ENCODE results near the gene TRAPPC10. TPM values are rescaled to one million over a fixed set of nuclear protein-coding genes. Genes with fewer than 3 reads are reported as not detected.

Gene TRAPPC10
- total RNA-seq, 3 donors from 2014 or later (not counting 1 experiment from before 2014, with no cell fraction given), result 187 to 232 (median 213) TPM

DNA sequence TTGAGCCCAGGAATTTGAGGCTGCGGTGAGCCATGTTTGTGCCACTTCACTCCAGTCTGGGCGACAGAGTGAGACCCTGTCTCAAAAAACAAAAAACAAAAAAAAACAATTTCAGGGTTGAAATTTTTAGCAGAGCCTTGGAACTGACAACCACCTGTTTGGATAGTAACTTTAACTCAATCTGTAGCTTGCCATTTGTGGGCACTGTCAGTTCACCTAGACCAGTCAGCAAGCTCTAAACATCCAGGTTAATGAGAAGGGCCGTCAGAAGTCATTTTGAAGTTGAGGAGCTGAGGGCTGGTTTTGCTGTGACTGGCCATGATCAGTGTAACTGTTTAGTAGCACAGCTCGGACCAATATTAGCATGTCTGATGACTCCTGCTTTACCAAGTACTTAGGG lies 8.4 kb downstream of the TRAPPC10 start:
- Histone ChIP-seq H3K4me1 (ENCODE audit: control insufficient read depth, insufficient read depth, low read length) (peaks cover 74% of the 10 kb centered on the region), H3K4me3 (ENCODE audit: low read length) (no peak overlapping the region), H3K9me3 (ENCODE audit: control insufficient read depth, insufficient read depth, low read length) (no peaks in the 10 kb centered on the region), H3K36me3 (ENCODE audit: control insufficient read depth, insufficient read depth, low read length) (peaks cover 2% of the 10 kb centered on the region), H3K27ac (ENCODE audit: low read length) (peak overlapping the region; percentile 63), H3K27me3 (ENCODE audit: control insufficient read depth, insufficient read depth, low read length) (no peaks in the 10 kb centered on the region)
- Mint-ChIP-seq H3K27me3 (ENCODE audit: low read depth in 2 of 2) (no peaks in the 10 kb centered on the region), H3K4me1 (peaks cover 84 to 90% of the 10 kb centered on the region in 2 donors), H3K4me3 (peak overlapping the region; percentile 17), H3K36me3 (no peaks in the 10 kb centered on the region), H3K27ac (peak overlapping the region; percentile 83 to 95), H3K9me3 (no peaks in the 10 kb centered on the region)
- WGBS (ENCODE audit: insufficient coverage), result 79% methylated on average over 4 of the region's 4 CpGs
- TF ChIP-seq CTCF (IDR thresholded peaks at IDR 0.05), result no peak
- ATAC-seq, result no peak
- no peak for DNase-seq
- intact Hi-C loops (cut with micrococcal nuclease), result loop anchor here (2.0 kb wide), 1 partner anchor 44 kb away; no protein-coding TSS in a partner anchor

DNA sequence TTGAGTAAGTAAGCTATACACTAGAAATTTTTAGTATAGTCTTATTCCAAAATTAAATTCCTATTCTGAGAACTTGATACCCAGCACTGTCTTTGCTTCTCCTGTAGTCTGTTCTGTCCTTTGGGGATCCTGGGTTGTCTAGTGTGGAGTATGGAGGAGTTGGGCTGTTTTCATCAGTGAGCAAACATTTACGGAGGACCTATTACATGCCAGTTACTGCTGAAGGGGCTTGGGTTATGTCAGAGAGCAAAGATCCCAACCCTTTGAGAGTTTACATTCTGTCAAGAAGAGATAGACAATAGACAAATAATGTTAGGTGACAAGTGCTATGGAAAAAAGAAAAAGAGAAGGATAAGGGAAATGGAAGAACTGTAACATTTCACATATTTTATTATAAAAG lies 9.0 kb downstream of the TRAPPC10 start:
- Histone ChIP-seq H3K27me3 (ENCODE audit: control insufficient read depth, insufficient read depth, low read length) (no peaks in the 10 kb centered on the region), H3K36me3 (ENCODE audit: control insufficient read depth, insufficient read depth, low read length) (peaks cover 2% of the 10 kb centered on the region), H3K27ac (ENCODE audit: low read length) (peak overlapping the region; percentile 63), H3K4me3 (ENCODE audit: low read length) (no peak overlapping the region), H3K9me3 (ENCODE audit: control insufficient read depth, insufficient read depth, low read length) (no peaks in the 10 kb centered on the region), H3K4me1 (ENCODE audit: control insufficient read depth, insufficient read depth, low read length) (peaks cover 75% of the 10 kb centered on the region)
- no peaks in the 10 kb centered on the region for H3K27me3 Mint-ChIP-seq (ENCODE audit: low read depth in 2 of 2)
- peak overlapping the region; percentile 83 to 95 for H3K27ac Mint-ChIP-seq
- ATAC-seq, result no peak
- peaks cover 84 to 90% of the 10 kb centered on the region in 2 donors for H3K4me1 Mint-ChIP-seq
- no peak for TF ChIP-seq CTCF (IDR thresholded peaks at IDR 0.05)
- DNase-seq, result no peak
- 91% methylated on average over 1 of the region's 1 CpG for WGBS (ENCODE audit: insufficient coverage)
- intact Hi-C loops (cut with micrococcal nuclease), result loop anchor here (1.0 to 2.0 kb wide), 2 partner anchors 8 to 44 kb away; no protein-coding TSS in a partner anchor
- peak overlapping the region; percentile 3 for H3K4me3 Mint-ChIP-seq
- H3K9me3 Mint-ChIP-seq, result no peaks in the 10 kb centered on the region
- H3K36me3 Mint-ChIP-seq, result no peaks in the 10 kb centered on the region

GRCh38 chr21:44024257-44024656 lies 12.1 kb downstream of the TRAPPC10 start:
- WGBS (ENCODE audit: insufficient coverage), result 67% methylated on average over 1 of the region's 1 CpG
- Histone ChIP-seq H3K27ac (ENCODE audit: low read length) (peak overlapping the region; percentile 22), H3K36me3 (ENCODE audit: control insufficient read depth, insufficient read depth, low read length) (peaks cover 7% of the 10 kb centered on the region), H3K9me3 (ENCODE audit: control insufficient read depth, insufficient read depth, low read length) (peaks cover 4% of the 10 kb centered on the region), H3K4me1 (ENCODE audit: control insufficient read depth, insufficient read depth, low read length) (peaks cover 78% of the 10 kb centered on the region), H3K27me3 (ENCODE audit: control insufficient read depth, insufficient read depth, low read length) (no peaks in the 10 kb centered on the region), H3K4me3 (ENCODE audit: low read length) (no peak overlapping the region)
- peaks cover 89 to 90% of the 10 kb centered on the region in 2 donors for H3K4me1 Mint-ChIP-seq
- no peaks in the 10 kb centered on the region for H3K36me3 Mint-ChIP-seq
- TF ChIP-seq CTCF (IDR thresholded peaks at IDR 0.05), result no peak
- ATAC-seq, result no peak
- H3K9me3 Mint-ChIP-seq, result no peaks in the 10 kb centered on the region
- peak overlapping the region; percentile 83 to 95 for H3K27ac Mint-ChIP-seq
- H3K27me3 Mint-ChIP-seq (ENCODE audit: low read depth in 2 of 2), result no peaks in the 10 kb centered on the region
- no peak for DNase-seq
- intact Hi-C loops (cut with micrococcal nuclease), result no loop called here
- H3K4me3 Mint-ChIP-seq, result peak overlapping the region; percentile 17

DNA sequence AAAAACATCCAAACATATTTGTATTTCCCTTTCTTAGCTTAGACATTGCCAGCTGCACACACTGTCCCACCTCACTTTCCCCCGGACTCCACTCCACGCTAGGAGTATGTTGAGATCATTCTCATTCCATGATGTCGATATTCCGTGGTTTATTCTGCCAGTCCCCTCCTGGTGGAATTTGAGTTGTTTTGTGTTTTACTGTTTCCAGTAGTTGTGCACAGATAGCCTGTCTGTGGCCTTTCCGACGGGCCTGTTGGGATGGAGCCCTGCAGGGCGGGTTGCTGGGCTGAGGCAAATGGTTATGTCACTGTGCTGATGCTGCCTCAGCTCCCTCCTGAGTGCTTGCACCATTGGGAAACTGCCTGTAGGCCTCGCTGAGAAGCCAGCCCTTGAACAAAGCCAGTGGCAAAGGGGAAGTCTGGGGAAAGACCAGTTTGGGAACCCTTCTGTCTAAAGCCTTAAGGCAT lies 12.8 kb downstream of the TRAPPC10 start:
- Histone ChIP-seq H3K27me3 (ENCODE audit: control insufficient read depth, insufficient read depth, low read length) (no peaks in the 10 kb centered on the region), H3K4me1 (ENCODE audit: control insufficient read depth, insufficient read depth, low read length) (peaks cover 75% of the 10 kb centered on the region), H3K27ac (ENCODE audit: low read length) (peak overlapping the region; percentile 17), H3K36me3 (ENCODE audit: control insufficient read depth, insufficient read depth, low read length) (peaks cover 7% of the 10 kb centered on the region), H3K9me3 (ENCODE audit: control insufficient read depth, insufficient read depth, low read length) (peaks cover 4% of the 10 kb centered on the region), H3K4me3 (ENCODE audit: low read length) (no peak overlapping the region)
- TF ChIP-seq CTCF (IDR thresholded peaks at IDR 0.05), result no peak
- Mint-ChIP-seq H3K27ac (peak overlapping the region; percentile 83 to 95), H3K4me3 (peak overlapping the region; percentile 49), H3K27me3 (ENCODE audit: low read depth in 2 of 2) (no peaks in the 10 kb centered on the region), H3K4me1 (peaks cover 89 to 90% of the 10 kb centered on the region in 2 donors), H3K9me3 (no peaks in the 10 kb centered on the region), H3K36me3 (no peaks in the 10 kb centered on the region)
- DNase-seq (no peak), ATAC-seq (no peak)
- intact Hi-C loops (cut with micrococcal nuclease), result no loop called here
- 82% methylated on average over 8 of the region's 8 CpGs for WGBS (ENCODE audit: insufficient coverage)
